ENCODE data around the gene COL5A2. TPM values are rescaled to one million over a fixed set of nuclear protein-coding genes. Genes with fewer than 3 reads are reported as not detected.

COL5A2 gene
- total and polyA plus RNA-seq, 10 of the 15 experiments (the other 5 are each of a cell fraction or from before 2014, with no cell fraction given), result 0.04 to 0.85 (median 0.39) TPM

- no peaks in the 10 kb centered on the region for H4K20me1 ChIP-seq (ENCODE audit: control insufficient read depth, insufficient read depth)
- no peaks in the 10 kb centered on the region for H3K9me3 ChIP-seq (replicated peaks; ENCODE audit: control insufficient read depth, insufficient read depth, low read length)
- in situ Hi-C loops (cut with MboI) (no loop called here), intact Hi-C loops (cut with micrococcal nuclease; ENCODE audit: unreplicated experiment) (no loop called here)
- SMC1A ChIA-PET (ENCODE audit: uncharacterized antibody, unreplicated experiment), result no interaction called here
- no peak for DNase-seq (ENCODE audit: low read depth, low spot score)
- FAIRE-seq, result no peak
- WGBS (ENCODE audit: insufficient coverage, insufficient replicate concordance, low lambda C conversion rate, missing lambda C conversion rate), result 52% methylated on average over 4 of the region's 4 CpGs
- H3K4me1 ChIP-seq (ENCODE audit: control insufficient read depth, insufficient read depth, low read length), result no peaks in the 10 kb centered on the region
- ATAC-seq, result no peak
- BruUV-seq (replicated peaks), result no TSS peak
- RAD21 ChIA-PET (ENCODE audit: unreplicated experiment), result no interaction called here
- no peaks in the 10 kb centered on the region for H3K79me2 ChIP-seq (ENCODE audit: control insufficient read depth, insufficient read depth, low read length)
- no peaks in the 10 kb centered on the region for H3K36me3 ChIP-seq (ENCODE audit: control insufficient read depth in 2 of 2, insufficient read depth in 2 of 2, low read length in 1 of 2)
- CTCF ChIA-PET, result interaction anchor here (0.5 to 2.2 kb wide), 3 partner anchors 17 to 1956 kb away, joined by 3 to 7 read pairs (median 4); no protein-coding TSS in a partner anchor
- H3K27ac ChIP-seq (ENCODE audit: control insufficient read depth, insufficient read depth), result no peak overlapping the region
- H3K9ac ChIP-seq (ENCODE audit: control insufficient read depth, insufficient read depth, low read length), result no peak overlapping the region
- H2AFZ ChIP-seq (ENCODE audit: control insufficient read depth, low read depth, low read length), result no peak overlapping the region
- TF ChIP-seq PRDM15 (CRISPR knock-in tag; IDR thresholded peaks at IDR 0.05) (no peak), POLR2A (IDR thresholded peaks at IDR 0.05; ENCODE audit: low read depth, low read length) (no peak), STAT1 (conservative IDR thresholded peaks at IDR 0.05) (no peak), NRF1 (conservative IDR thresholded peaks at IDR 0.05; ENCODE audit: low read depth, low read length) (no peak)
- no peak overlapping the region for H3K4me3 ChIP-seq
- no peaks in the 10 kb centered on the region for H3K27me3 ChIP-seq (replicated peaks in 1 of 2; ENCODE audit: control insufficient read depth in 2 of 2, insufficient read depth in 2 of 2, low read length in 1 of 2)
- POLR2A ChIA-PET, result no interaction called here
- no peak overlapping the region for H3K4me2 ChIP-seq (ENCODE audit: control insufficient read depth, insufficient read depth)
Measured at GRCh38 chr2:189159717-189160116, 19.8 kb downstream of the COL5A2 start.

- Histone ChIP-seq H3K9me3 (replicated peaks; ENCODE audit: control insufficient read depth, insufficient read depth, low read length) (no peaks in the 10 kb centered on the region), H2AFZ (ENCODE audit: control insufficient read depth, low read depth, low read length) (no peak overlapping the region), H3K27me3 (replicated peaks in 1 of 2; ENCODE audit: control insufficient read depth in 2 of 2, insufficient read depth in 2 of 2, low read length in 1 of 2) (no peaks in the 10 kb centered on the region), H3K4me1 (ENCODE audit: control insufficient read depth, insufficient read depth, low read length) (no peaks in the 10 kb centered on the region), H3K27ac (ENCODE audit: control insufficient read depth, insufficient read depth) (no peak overlapping the region), H4K20me1 (ENCODE audit: control insufficient read depth, insufficient read depth) (no peaks in the 10 kb centered on the region), H3K4me3 (no peak overlapping the region), H3K4me2 (ENCODE audit: control insufficient read depth, insufficient read depth) (no peak overlapping the region), H3K36me3 (ENCODE audit: control insufficient read depth in 2 of 2, insufficient read depth in 2 of 2, low read length in 1 of 2) (no peaks in the 10 kb centered on the region), H3K79me2 (ENCODE audit: control insufficient read depth, insufficient read depth, low read length) (no peaks in the 10 kb centered on the region), H3K9ac (ENCODE audit: control insufficient read depth, insufficient read depth, low read length) (no peak overlapping the region)
- CTCF ChIA-PET, result interaction anchor here (0.5 to 2.2 kb wide), 3 partner anchors 16 to 1956 kb away, joined by 3 to 7 read pairs (median 4); no protein-coding TSS in a partner anchor
- intact Hi-C loops (cut with micrococcal nuclease; ENCODE audit: unreplicated experiment) (no loop called here), in situ Hi-C loops (cut with MboI) (no loop called here)
- no TSS peak for BruUV-seq (replicated peaks)
- 63% methylated on average over 2 of the region's 2 CpGs for WGBS (ENCODE audit: insufficient coverage, insufficient replicate concordance, low lambda C conversion rate, missing lambda C conversion rate)
- SMC1A ChIA-PET (ENCODE audit: uncharacterized antibody, unreplicated experiment), result no interaction called here
- RAD21 ChIA-PET (ENCODE audit: unreplicated experiment), result no interaction called here
- FAIRE-seq (no peak), DNase-seq (ENCODE audit: low read depth, low spot score) (no peak), ATAC-seq (no peak)
- POLR2A ChIA-PET, result no interaction called here
- TF ChIP-seq ZNF207 (IDR thresholded peaks at IDR 0.05; ENCODE audit: borderline replicate concordance), result no peak
- no peak for TF ChIP-seq CEBPB (IDR thresholded peaks at IDR 0.05; ENCODE audit: borderline replicate concordance in 1 of 2, low read depth in 2 of 2, low read length in 2 of 2)
- no peak for TF ChIP-seq ATF2 (IDR thresholded peaks at IDR 0.05; ENCODE audit: low read length)
- no peak for TF ChIP-seq USF1 (IDR thresholded peaks at IDR 0.05; ENCODE audit: borderline replicate concordance, extremely low read length, insufficient read depth, low read depth, low read length)
- TF ChIP-seq SMARCA5 (IDR thresholded peaks at IDR 0.05), result no peak
Measured at GRCh38 chr2:189159273-189159672, 20.3 kb downstream of the COL5A2 start.

All from GM12878 (cell line).